ENCODE results near the gene LIME1. TPM values are rescaled to one million over a fixed set of nuclear protein-coding genes. Genes with fewer than 3 reads are reported as not detected.

LIME1 gene
- total and polyA plus RNA-seq, 2 of the 8 experiments (the other 6 are each of a cell fraction or from before 2014, with no cell fraction given), result 4.5 to 5.9 TPM

- Histone ChIP-seq H4K20me1 (replicated peaks in 1 of 2; ENCODE audit: control insufficient read depth in 1 of 2, insufficient read depth in 2 of 2, low read length in 2 of 2) (peaks cover 8 to 17% of the 10 kb centered on the region in 2 experiments), H4K5ac (ENCODE audit: insufficient read length, low read depth, low read length) (no peak overlapping the region), H3K56ac (replicated peaks; ENCODE audit: insufficient read length, low read depth, low read length) (no peak overlapping the region), H3K9me3 (ENCODE audit: insufficient read depth in 2 of 2, low read depth in 1 of 2, low read length in 1 of 2) (no peaks in the 10 kb centered on the region), H2BK120ac (replicated peaks; ENCODE audit: low read depth, low read length) (no peak overlapping the region), H2BK20ac (ENCODE audit: low read length) (no peak overlapping the region), H2AFZ (ENCODE audit: low read length) (no peak overlapping the region), H3K23me2 (ENCODE audit: low read depth, low read length) (peaks cover 5% of the 10 kb centered on the region; the same call in 1 of the 2 replicates), H3K4me3 (ENCODE audit: extremely low read depth in 1 of 4, insufficient read depth in 2 of 4, low read depth in 3 of 4, low read length in 4 of 4) (no peak overlapping the region), H3K36me3 (ENCODE audit: control insufficient read depth in 2 of 4, insufficient read depth in 4 of 4, low read length in 3 of 4) (peaks cover 3 to 18% (median 8%) of the 10 kb centered on the region in 4 experiments; a peak in 5 of 8 replicates), H3K27ac (ENCODE audit: low read depth, low read length) (no peak overlapping the region), H2AK5ac (ENCODE audit: low read depth, low read length) (no peak overlapping the region), H3K18ac (ENCODE audit: extremely low read depth, low read length) (no peak overlapping the region), H3K9ac (replicated peaks in 1 of 4; ENCODE audit: extremely low read depth in 1 of 4, low read depth in 3 of 4, low read length in 3 of 4) (no peak overlapping the region), H3K79me2 (ENCODE audit: control insufficient read depth in 1 of 2, insufficient read depth in 2 of 2, low read length in 2 of 2) (peaks cover 0 to 23% of the 10 kb centered on the region in 2 experiments; a peak in 3 of 4 replicates), H2BK12ac (ENCODE audit: low read depth, low read length) (no peak overlapping the region), H3K14ac (ENCODE audit: insufficient read length) (no peak overlapping the region), H3K79me1 (ENCODE audit: low read depth, low read length) (peaks cover 6% of the 10 kb centered on the region; the same call in 1 of the 2 replicates), H2BK15ac (ENCODE audit: low read length) (no peak overlapping the region), H3K4me1 (replicated peaks in 1 of 4; ENCODE audit: control insufficient read depth in 3 of 4, insufficient read depth in 4 of 4, low read length in 3 of 4) (peaks cover 0 to 11% (median 6%) of the 10 kb centered on the region in 4 experiments; a peak in 5 of 7 replicates), H3K4me2 (ENCODE audit: insufficient read depth in 1 of 2, low read depth in 2 of 2, low read length in 2 of 2) (no peak overlapping the region), H4K91ac (replicated peaks; ENCODE audit: insufficient read length, low read length) (no peak overlapping the region), H2BK5ac (ENCODE audit: low read depth, low read length) (no peak overlapping the region), H3K23ac (ENCODE audit: insufficient read length) (no peak overlapping the region), H4K8ac (ENCODE audit: extremely low read depth, insufficient read depth, low read length) (no peak overlapping the region), H3K4ac (replicated peaks; ENCODE audit: insufficient read length, low read depth, low read length) (no peak overlapping the region), H3K27me3 (replicated peaks in 1 of 4; ENCODE audit: control insufficient read depth in 3 of 4, extremely low read depth in 1 of 4, insufficient read depth in 3 of 4, low read length in 3 of 4) (no peaks in the 10 kb centered on the region)
- ChIA-PET POLR2A (ENCODE audit: partially characterized antibody) (interaction anchor here (0.6 to 4.7 kb wide), 9 partner anchors 7 to 161 kb away, joined by 3 to 49 read pairs (median 3); partner anchors contain the start of genes SLC2A4RG, TNFRSF6B and TPD52L2), CTCF (ENCODE audit: partially characterized antibody) (interaction anchor here (0.8 kb wide), 1 partner anchor 71 kb away, joined by 3 read pairs; no protein-coding TSS in a partner anchor)
- DNase-seq (ENCODE audit: low read depth in 1 of 2, low spot score in 2 of 2) (no peak), FAIRE-seq (no peak)
- WGBS, 2 experiments (ENCODE audit: extremely low coverage in 1 of 2, insufficient coverage in 1 of 2, insufficient read length in 1 of 2, insufficient replicate concordance in 2 of 2, low coverage in 1 of 2, low lambda C conversion rate in 2 of 2, missing lambda C conversion rate in 1 of 2), result 87% methylated on average over 11 of the region's 11 CpGs; no CpG with 5 or more reads in 1 of the 2 experiments
- TF ChIP-seq SRF (IDR thresholded peaks at IDR 0.05; ENCODE audit: low read depth, low read length) (no peak), TEAD4 (IDR thresholded peaks at IDR 0.05; ENCODE audit: low read depth, low read length) (no peak), ZNF274 (IDR thresholded peaks at IDR 0.05; ENCODE audit: borderline replicate concordance, extremely low read depth, low read length) (no peak), EZH2 (IDR thresholded peaks at IDR 0.05; ENCODE audit: low read depth, low read length, severe bottlenecking) (no peak), TCF12 (IDR thresholded peaks at IDR 0.05; ENCODE audit: low read depth, low read length) (no peak), FOSL1 (IDR thresholded peaks at IDR 0.05; ENCODE audit: insufficient read depth, low read depth, low read length) (no peak), E2F6 (IDR thresholded peaks at IDR 0.05) (no peak), ATF3 (IDR thresholded peaks at IDR 0.05; ENCODE audit: insufficient read depth, low read depth, low read length) (no peak), SIN3A (conservative IDR thresholded peaks at IDR 0.05 in 1 of 2, IDR thresholded peaks at IDR 0.05 in 1 of 2; ENCODE audit: low read depth in 1 of 2, low read length in 2 of 2) (no peak), SP1 (IDR thresholded peaks at IDR 0.05; ENCODE audit: low read depth, low read length) (no peak)
Measured at GRCh38 chr20:63703976-63704748, 32.3 kb upstream of the LIME1 start.
